NCI-H2196 (cell line): ENCODE measurements around the gene COPS4.

Experiments used
- DNase-seq: peaks from one replicate; lab custom pipeline; 2025; ENCODE audit not compliant: unreplicated experiment; lab: John Stamatoyannopoulos, UW

Gene COPS4

GRCh38 chr4:83118869-83119268 lies 83.9 kb downstream of the COPS4 start:
- DNase-seq: no peak

GRCh38 chr4:83121246-83121645 lies 86.3 kb downstream of the COPS4 start:
- DNase-seq: no peak

- no peak for DNase-seq
These were observed 89.3 kb downstream of the COPS4 start for GRCh38 chr4:83124111-83124780.
